Occipital lobe (tissue), 2 donors: Measurements from ENCODE around the gene CCDC137. TPM values are rescaled to one million over a fixed set of nuclear protein-coding genes. Genes with fewer than 3 reads are reported as not detected.
A peak's percentile ranks its signal among the peaks of the same experiment; 100 is the strongest.

ENCODE experiments used
- DNase-seq: peaks from one replicate; lab custom pipeline; 2025; lab: John Stamatoyannopoulos, UW
- total RNA-seq: library from RNA; depleted of rRNA; stranded (reverse); fragments of >200 nt; gene quantifications from one replicate; pipeline ENCODE4 v1.2.3, GENCODE V29; 2014

CCDC137 gene
- total RNA-seq, 1 donor from 2014 or later = 3.9 TPM

GRCh38 chr17:81700353-81701287, 34.1 kb downstream of the CCDC137 start:
- no peak for DNase-seq

GRCh38 chr17:81701288-81702071, 34.9 kb downstream of the CCDC137 start:
- DNase-seq = no peak

- DNase-seq = peak; percentile 86
These were observed 36.6 kb downstream of the CCDC137 start, which contains the start of gene MRPL12 for GRCh38 chr17:81702934-81703746. Gene MRPL12 (plus strand): TSS chr17:81703367. CDS start chr17:81703502, 135 bp downstream.

- no peak for DNase-seq
These were observed 37.5 kb downstream of the CCDC137 start for GRCh38 chr17:81703747-81704654.

- DNase-seq = no peak
These were observed 39.1 kb downstream of the CCDC137 start for GRCh38 chr17:81705518-81706231.

- no peak for DNase-seq
These were observed 39.7 kb downstream of the CCDC137 start for GRCh38 chr17:81706232-81706611.

- DNase-seq = no peak
These were observed 40.5 kb downstream of the CCDC137 start for GRCh38 chr17:81706757-81707624.

- DNase-seq = no peak
These were observed 41.4 kb downstream of the CCDC137 start for GRCh38 chr17:81707725-81708646.

GRCh38 chr17:81708739-81709185, 42.2 kb downstream of the CCDC137 start:
- DNase-seq = no peak

- no peak for DNase-seq
These were observed 44.2 kb downstream of the CCDC137 start for GRCh38 chr17:81710514-81711308.

GRCh38 chr17:81711814-81712467, 45.4 kb downstream of the CCDC137 start, which contains the start of gene SLC25A10:
Gene SLC25A10 (plus strand): TSS chr17:81712284. CDS start chr17:81712427, 143 bp downstream.
- peak; percentile 48 for DNase-seq

- no peak for DNase-seq
These were observed 46.0 kb downstream of the CCDC137 start for GRCh38 chr17:81712468-81713003.

- DNase-seq = no peak
These were observed 46.5 kb downstream of the CCDC137 start for GRCh38 chr17:81713004-81713555.

- DNase-seq = no peak
These were observed 47.2 kb downstream of the CCDC137 start for GRCh38 chr17:81713556-81714411.
